Measurements from ENCODE around the gene AP1M1.

DNA sequence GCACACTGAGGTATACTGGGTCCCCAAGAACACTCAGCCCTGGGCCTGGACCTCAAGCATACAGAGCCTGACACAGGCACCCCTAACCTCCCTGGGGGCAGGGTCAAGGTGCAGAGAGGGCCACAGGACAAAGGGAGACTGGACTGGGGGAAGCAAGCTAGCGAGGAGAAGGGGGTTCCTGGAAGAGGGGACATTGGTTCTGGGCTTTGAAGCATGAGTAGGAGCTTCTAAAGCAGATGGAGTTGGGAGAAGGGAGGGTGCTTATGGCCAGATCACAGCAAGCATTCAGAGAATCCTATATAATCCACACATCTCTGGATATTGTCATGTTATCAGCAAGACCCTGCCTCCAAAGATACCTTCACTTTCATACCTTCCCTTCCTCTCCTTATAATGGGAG, 27.6 kb upstream of the AP1M1 start:
- TF ChIP-seq, protein P1, sequence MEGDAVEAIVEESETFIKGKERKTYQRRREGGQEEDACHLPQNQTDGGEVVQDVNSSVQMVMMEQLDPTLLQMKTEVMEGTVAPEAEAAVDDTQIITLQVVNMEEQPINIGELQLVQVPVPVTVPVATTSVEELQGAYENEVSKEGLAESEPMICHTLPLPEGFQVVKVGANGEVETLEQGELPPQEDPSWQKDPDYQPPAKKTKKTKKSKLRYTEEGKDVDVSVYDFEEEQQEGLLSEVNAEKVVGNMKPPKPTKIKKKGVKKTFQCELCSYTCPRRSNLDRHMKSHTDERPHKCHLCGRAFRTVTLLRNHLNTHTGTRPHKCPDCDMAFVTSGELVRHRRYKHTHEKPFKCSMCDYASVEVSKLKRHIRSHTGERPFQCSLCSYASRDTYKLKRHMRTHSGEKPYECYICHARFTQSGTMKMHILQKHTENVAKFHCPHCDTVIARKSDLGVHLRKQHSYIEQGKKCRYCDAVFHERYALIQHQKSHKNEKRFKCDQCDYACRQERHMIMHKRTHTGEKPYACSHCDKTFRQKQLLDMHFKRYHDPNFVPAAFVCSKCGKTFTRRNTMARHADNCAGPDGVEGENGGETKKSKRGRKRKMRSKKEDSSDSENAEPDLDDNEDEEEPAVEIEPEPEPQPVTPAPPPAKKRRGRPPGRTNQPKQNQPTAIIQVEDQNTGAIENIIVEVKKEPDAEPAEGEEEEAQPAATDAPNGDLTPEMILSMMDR (IDR thresholded peaks at IDR 0.05; ENCODE audit: poor library complexity), result no peak
- TF ChIP-seq EZH2 (IDR thresholded peaks at IDR 0.05; ENCODE audit: borderline replicate concordance), result no peak
- no peak for TF ChIP-seq EZH2phosphoT487 (IDR thresholded peaks at IDR 0.05; ENCODE audit: low read depth, severe bottlenecking, unreplicated experiment)

Measured in hepatocyte (in vitro differentiated cells).